M059J (cell line): ENCODE results near the gene ZNF20. TPM values are rescaled to one million over a fixed set of nuclear protein-coding genes. Genes with fewer than 3 reads are reported as not detected.

Experiments
- DNase-seq: peaks from one replicate; pipeline ENCODE4 v3.0.0-alpha.2; 2012; ENCODE audit warnings: low read depth
- total RNA-seq: library from RNA; depleted of rRNA; stranded (reverse); fragments of >200 nt; shearing (Covaris generic); gene quantifications from 2 replicates; pipeline ENCODE4 v1.2.3, GENCODE V29; 2014; rRNA removed

ZNF20 gene
- 1.6 and 12.0 TPM in 2 replicates for total RNA-seq

DNA sequence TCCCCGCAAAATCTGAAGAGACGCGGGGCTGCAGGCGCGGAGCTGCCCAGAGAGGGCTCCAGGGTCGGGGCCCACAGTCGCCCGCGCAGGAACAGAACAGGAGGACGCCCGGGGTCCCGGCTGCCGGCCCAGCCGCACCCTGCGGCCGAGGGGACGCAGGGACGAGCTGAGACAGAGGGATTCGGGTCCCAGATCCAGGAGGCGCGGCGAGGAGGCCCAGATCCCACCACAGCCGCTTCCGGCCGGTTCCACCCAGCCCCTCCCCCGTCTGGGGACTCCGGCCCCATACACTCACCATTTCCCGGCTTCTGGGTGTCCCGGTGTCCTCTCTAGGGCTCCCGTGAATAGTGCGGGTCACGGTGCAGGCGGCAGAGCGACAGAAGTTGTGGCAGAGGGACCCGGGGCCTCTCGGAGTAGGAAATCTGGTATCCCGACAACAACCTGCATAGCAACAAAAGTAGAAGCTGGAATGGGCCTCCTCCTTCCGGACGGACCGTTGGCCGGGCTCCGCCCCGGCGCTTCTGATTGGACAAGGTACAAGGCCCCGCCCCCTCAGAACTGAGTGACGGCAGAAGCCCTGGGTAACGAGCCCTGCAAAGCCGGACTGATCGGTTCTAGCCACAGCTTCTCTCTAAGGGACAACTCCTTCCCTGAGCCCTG, at the start of gene ZNF20:
Gene ZNF20 (minus strand): TSS at position 466 of the 660 bp plus-strand sequence. CDS start 168 bp downstream, at position 298.
- DNase-seq = peak; percentile 93

DNA sequence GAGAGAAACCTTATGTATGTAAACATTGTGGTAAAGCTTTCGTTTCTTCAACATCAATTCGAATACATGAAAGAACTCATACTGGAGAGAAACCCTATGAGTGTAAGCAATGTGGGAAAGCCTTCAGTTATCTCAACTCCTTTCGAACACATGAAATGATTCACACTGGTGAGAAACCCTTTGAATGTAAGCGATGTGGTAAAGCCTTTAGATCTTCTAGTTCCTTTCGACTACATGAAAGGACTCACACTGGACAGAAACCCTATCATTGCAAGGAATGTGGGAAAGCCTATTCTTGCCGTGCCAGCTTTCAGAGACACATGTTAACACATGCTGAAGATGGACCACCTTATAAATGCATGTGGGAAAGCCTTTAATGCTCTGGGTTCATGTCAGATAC, 47.5 kb upstream of the ZNF20 start:
- no peak for DNase-seq

DNA sequence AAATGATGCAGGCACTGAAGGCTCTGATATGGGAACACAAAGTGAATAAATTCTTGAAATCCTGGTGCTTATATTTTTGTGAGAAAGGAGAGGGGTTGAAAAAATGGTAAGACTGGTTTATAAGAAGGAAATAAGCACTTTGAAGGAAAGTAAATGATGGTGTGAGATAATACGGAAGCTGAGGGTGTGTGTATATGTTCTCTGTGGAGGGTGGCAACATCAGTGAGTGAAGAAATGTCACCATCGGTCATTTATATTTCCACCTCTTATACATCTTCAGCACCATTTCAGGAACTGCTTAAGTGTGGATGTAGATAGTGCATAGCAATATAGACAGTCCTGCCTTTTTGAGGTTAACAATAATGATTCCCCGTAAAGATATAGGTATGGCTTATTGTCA, 40.2 kb upstream of the ZNF20 start:
- no peak for DNase-seq

DNA sequence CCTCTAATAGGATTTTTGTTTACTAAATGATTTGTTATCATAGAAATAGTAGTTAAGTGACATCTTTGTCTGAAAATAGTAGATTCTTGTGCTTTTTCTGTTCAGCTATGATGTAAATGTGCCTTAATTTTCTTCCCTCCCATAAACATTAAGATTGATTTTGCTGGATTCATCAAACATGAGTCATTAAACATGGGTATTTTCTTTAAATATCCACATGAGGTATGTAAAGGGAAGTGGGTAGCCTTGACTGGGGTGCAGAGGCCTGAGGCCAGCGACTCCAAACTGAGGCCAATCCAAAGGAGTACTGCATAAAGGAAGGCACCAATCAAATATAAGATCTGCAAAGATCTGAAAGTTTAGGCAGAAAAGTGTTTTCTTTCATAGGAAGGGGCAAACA, 26.5 kb upstream of the ZNF20 start:
- no peak for DNase-seq

DNA sequence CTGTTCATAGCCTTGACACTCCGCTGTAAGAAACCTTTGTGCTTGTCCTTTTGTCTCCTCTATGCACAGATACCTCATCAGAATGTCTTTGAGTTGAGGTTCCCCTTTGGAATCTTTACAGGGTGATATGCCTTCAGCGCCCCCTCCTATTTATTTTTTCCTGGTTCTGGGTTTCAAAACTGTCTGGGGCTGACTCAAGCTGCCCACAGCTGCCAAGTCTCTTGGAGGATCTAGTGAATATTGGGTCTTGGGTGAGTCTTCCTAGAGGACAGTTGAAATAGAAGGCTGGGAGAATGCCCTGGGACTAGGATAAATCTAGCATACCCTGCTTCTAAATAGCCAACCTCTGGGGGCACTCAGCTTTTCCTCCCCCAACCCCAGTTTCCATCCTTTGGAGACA, 23.7 kb upstream of the ZNF20 start:
- DNase-seq = peak; percentile 41

DNA sequence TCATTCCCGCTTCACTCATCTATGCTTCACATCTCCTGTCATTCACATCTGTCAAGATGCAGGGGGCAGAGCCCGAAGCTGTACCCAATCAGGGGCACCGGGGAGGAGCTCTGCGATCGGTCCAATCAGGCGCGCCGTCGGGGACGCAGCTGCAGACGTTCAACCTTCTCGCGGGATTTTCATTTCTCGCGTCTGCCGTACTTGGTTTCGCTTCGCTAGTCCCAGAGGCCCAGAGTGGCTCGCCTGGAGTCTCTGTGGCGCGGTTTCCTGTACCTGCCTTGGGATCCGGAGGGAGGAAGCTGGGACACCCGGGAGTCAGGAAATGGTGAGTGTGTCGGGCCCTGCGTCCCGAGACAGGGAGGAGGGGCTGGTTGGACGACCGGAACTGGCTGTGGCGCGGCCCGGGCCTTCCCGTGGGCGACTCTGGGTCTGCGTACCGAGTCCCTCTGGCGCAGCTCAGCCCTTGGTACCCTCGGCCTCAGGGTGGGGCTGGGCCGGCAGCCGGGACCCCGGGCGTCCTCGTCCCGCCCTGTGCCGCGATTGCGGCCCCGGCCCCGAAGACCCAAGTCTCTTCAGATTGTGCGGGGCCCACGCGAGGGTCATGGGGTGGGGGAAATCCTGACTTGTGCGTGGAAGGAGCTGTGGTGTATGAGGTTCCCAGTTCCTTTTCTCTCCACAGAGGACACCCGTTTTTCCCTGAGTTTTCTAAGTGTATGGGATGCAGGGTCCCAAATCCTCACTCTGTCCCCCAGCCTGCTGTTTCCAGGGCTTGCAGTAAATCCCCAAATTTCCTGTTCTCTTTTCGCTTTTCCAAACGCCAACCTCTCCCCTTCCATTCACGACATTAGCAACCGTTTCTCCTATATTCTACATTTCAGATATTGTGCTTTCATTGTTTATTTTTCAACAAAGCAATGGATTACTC, 23.0 kb upstream of the ZNF20 start, which contains the start of gene ZNF136:
Gene ZNF136 (plus strand): TSS at position 215 of the 925 bp plus-strand sequence. CDS start 108 bp downstream, at position 323.
- DNase-seq = peak; percentile 98

DNA sequence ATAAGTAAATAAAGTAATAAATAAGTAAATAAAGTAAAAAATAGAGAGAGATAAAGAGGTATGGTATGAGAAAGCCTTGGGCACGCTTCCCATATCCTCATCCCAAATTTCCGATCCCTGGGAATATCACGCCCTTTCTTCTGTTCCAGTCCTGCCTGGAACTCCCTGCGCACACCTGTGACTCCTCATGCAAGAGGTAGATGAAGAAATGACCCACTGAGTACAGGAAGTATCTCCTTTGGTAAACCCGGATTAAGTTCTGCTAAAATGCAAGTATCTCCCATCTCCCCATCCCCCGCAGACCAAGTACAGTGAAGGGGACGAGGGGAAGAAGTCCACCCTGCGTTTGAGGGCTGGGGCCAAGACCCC, 22.3 kb upstream of the ZNF20 start:
- DNase-seq = no peak

DNA sequence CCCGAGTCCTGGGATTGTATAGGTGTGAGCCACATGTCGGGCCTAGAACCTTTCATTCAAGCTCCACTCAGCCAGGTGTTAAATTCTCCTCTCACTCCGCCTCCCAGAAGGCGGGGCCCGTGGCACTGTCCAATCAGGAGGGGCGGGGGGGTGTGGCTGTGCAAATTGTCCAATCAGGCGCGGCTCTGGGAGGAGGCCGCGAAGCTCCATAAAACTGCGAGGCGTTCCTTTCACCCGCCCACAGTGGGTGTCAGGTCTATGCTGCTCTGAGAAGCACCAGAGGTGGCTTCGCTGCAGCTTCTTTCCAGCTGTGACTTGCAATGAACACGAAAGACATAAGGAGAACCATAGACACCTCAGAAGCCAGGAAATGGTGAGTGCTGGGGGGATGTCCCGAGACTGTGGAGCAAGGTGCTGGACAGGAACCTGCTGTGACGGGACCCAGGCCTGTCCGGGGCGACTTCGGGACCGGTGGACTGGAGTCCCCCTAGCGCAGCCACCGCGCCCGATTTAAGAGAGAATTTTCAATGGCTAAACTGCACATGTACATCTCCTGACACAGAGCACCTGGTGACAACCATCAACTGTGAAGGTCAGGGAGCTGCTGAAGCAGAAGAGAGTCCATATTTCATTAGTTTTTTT, 19.7 kb upstream of the ZNF20 start:
- no peak for DNase-seq

DNA sequence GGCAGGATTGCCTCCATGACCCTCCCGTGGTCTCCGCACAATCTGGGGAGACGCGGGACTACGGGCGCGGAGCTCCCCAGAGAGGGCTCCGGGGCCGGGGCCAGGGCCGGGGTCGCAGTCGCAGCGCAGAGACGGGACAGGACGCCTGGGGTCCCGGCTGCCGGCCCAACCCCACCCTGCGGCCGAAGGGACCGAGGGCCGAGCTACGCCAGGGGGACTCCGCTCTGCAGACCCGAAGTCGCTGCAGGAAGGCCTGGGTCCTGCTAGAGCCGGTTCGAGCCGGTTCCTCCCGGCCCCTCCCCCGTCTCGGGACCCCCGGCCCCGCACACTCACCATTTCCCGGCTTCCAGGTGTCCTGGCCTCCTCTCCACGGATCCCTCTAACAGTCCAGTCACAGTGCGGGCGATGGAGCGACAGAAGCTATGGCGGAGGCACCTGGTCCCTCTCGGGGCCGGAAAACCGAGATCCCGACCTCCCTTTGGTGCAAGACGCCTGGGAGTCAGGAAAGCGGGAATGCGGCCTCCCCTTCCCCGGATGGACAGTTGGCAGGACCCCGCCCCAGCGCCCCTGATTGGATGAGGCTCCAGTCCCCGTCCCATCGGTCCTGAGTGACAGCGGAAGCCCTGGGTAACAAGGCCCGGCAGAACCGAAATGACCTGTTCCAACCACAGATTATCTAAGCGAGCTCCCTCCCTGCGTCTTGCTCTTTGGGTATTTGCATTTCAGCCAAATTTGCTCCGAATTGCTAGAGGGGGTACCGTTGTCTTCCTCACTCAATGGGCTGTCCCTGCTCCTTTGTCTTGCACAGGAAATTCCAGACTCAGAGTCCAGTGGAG, 16.3 kb upstream of the ZNF20 start, which contains the start of gene ZNF625:
Gene ZNF625 (minus strand): TSS at position 512 of the 836 bp plus-strand sequence. CDS start 176 bp downstream, at position 336.
- DNase-seq = peak; percentile 95

DNA sequence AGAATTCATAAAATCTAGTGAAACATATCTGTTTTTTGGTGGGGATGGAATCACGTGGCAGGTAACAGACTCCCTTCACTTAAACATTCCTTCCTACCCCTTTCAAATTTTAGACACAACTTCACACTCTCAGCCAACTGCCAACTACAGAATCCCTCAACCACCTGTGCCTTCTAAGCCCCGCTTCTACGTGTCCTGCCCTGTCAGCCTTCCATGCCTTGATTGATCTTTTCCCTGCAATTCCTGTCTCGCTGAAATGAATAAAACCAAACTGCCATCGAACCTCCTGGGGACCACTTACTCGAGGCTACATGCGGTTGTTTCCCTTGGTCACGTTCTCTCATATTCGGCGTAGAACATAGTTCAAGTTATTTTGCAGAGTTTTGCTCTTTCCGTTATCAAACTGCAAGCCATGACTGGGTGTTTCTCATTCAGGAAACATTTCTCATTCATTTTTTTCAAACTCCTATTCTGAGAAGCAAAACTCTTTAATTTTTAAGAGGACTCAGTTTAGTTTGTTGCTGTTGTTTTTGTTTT, 15.2 kb upstream of the ZNF20 start:
- DNase-seq = no peak

DNA sequence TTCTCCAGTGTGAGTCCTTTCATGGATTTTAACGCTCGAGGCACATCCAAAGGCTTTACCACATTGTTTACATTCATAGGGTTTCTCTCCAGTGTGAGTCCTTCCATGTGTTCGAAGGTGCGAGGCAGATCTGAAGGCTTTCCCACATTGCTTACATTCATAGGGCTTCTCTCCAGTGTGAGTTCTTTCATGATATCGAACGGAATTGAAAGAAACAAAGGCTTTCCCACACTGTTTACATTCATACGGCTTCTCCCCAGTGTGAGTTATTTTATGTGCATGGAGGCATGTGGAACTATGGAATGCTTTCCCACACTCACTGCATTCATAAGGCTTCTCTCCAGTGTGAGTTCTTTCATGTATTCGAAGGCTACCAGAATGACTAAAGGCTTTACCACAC, 5.2 kb upstream of the ZNF20 start:
- peak; percentile 24 for DNase-seq

DNA sequence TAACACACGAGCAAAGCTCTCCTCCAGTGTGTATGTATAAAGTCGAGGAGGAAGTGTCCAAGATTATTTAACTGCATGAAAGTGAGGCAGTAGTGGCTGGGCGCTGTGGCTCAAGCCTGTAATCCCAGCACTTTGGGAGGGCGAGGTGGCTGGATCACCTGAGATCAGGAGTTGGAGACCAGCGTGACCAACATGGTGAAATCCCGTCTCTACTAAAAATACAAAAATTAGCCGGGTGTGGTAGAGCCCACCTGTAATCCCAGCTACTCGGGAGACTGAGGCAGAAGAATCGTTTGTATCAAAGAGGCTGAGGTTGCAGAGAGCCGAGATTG, 1.2 kb upstream of the ZNF20 start:
- DNase-seq = no peak

DNA sequence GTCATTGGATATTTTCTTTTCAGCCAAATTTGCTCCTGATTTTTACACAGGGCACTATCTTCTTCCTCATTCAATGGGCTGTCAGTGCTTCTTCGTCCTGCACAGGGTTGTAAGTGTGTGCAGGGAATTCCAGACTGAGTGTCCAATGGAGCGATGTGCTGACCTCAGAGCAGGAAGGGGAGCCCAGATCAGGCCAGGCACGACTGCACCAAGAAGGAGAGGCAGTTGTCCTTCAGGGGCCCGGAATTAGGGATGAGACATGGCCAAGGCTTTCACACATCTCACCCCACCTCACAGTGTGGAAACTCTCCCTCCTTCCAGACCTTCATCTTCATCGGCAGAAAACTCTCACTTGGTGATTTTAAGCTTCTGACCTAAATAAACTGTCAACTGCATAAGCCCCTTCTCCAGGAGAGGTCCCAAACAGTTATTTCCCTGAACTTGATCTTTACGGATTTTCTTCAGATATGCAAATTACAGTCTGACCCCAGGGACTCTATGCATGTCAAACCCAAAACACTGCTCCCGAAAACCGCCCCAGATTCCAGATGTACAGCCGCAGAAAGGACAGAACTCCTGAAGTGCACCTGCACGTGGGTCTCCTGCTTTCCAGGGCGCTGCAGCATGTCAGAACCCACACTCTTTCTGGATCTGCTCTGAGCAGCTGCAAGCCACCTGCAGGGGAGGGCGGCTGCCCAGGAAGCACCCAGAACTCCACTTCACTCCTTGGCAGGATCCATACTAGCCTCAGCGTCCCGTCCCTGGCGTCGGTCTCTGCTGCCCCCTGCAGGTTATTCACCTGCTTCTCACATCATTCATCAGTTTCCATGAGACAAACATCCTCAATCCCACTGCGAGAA, 625 bp upstream of the ZNF20 start:
- peak; percentile 84 for DNase-seq

DNA sequence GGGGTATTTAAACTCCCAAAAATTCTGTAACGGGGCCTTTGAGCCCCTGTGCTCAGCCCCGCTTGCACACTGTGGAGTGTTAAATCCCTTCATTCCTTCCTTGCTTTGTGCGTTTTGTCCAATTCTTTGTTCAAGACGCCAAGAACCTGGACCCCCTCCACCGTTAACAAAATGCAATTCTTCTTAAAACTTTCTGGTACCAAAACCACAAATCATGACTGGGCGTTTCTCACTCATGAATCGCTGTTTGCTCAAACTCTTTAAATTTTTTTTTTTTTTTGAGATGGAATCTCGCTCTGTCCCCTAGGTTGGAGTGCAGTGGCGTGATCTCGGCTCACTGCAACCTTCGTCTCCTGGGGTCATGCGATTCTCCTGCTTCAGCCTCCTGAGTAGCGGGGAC, 881 bp downstream of the ZNF20 start:
- no peak for DNase-seq

DNA sequence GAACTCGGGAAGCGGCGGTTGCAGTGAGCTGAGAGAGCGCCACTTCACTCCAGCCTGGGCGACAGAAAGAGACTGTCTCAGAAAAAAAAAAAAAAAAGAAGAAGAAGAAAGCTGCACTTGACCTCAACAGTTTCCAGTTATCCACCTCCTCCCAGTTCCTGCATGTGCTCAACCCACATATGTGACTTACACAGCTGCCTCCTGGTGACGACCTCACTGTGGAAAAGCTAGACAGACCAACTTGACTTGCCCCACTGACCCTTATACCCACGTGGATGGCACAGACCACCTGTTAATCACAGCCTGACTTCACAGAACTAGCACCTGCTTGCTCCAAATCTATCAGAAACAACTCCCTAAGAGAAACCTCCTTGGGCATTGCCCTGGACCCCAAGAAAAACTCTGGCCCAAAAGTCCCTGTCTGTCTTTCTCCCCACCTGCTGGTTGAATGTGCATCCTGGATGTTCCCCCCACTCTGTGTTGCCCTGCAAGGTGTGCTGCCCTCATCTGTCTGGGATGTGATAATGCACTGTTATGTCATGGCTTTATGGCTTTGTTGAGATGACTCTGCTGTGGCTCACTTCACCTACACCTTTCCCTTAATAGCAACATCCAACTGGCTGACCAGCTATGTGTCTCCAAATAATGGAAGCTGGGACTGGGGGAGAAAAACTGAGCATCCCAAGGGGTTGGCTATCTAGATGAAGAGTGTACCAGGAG, 2.8 kb downstream of the ZNF20 start:
- DNase-seq = no peak

DNA sequence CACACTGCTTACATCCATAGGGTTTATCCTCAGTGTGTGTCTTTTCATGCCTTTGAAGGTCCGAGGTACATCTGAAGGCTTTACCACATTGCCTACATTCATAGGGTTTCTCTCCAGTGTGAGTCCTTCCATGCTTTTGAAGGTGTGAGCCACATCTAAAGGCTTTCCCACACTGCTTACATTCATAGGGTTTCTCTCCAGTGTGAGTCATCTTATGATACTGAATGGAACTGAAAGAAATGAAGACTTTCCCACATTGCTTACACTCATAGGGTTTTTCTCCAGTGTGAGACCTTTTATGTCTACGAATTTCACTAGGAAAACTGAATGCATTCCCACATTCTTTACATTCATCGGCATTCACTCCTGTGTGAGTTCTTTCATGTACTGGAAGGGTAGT, 7.1 kb downstream of the ZNF20 start:
- peak; percentile 24 for DNase-seq

DNA sequence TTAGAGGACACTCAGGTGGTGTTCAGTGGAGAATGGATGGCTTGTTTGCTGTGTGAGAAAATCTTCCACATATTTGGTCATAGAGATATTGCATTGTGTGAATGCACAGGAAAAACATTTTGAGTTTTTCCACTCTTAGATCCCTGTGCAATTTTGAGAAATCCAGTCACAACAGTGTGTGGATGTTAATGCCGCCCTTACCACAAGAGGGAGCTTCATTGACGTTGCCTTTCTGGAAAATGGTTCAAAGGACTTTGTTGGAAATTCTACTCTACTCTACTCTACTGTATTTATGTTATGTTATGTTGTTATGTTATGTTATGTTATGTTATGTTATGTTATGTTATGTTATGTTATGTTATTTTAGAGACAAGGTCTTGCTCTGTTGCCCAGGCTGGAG, 13.4 kb downstream of the ZNF20 start:
- DNase-seq = no peak

DNA sequence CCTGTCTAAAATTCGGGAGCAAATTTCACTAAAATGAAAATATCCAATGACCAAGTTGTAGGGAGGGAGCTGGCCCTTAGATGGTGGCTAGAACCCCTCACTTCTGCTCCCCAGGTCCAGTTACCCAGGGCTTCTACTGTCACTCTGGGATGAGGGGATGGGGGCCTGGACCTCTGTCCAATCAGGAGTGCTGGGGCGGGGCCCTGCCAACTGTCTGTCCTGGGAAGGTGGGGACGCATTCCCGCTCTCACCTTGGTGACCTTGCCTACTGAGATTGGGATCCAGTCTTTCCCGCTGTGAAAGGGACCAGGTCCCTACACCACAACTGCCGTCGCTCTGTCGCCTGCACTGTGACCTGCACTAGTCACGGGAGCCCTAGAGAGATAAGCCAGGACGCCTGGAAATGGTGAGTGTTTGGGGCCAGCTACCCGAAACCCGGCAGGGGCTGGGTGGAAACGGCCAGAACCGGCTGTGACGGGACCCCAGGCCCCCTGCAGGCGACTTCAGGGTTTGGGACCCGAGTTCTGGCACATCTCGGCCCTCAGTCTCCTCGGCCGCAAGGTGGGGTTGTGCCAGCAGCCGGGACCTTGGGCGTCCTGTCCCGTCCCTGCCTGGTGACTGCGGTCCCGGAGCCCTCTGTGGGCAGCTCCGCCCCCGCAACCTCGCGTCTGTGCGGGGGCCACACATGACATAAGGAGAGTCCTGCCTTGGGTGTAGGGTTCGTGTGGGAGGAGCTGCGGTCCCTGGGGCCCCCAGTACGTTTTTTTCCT, 22.8 kb downstream of the ZNF20 start:
- no peak for DNase-seq

DNA sequence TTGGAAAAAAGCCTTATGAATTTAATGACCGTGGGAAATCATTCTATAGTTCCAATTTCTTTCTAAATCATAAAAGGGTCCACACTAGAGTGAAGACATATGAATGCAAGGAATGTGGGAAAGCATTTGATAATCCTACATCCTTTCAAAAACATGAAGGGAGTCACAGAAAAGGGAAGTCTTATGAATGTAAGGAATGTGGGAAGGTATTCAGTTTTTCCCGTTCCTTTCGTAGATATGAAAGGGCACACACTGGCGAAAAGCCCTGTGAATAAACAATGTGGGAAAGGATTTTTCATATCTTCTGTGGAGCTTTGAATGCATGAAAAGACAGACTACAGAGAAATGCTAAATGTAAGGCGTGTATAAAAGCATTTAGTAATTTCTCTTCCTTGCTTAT, 27.0 kb downstream of the ZNF20 start:
- DNase-seq = no peak
